ENCODE data around the gene RAB5B.

GRCh38 chr12:55965941-55966407 is 7.9 kb upstream of the RAB5B start, which contains the start of gene PMEL:
- TF ChIP-seq CTCF (IDR thresholded peaks at IDR 0.05) (no peak), EP300 (IDR thresholded peaks at IDR 0.05) (no peak)

Data from ovary (tissue), 3 donors.